Ascending aorta (tissue), 2 donors: ENCODE measurements around the gene PRTN3. TPM values are rescaled to one million over a fixed set of nuclear protein-coding genes. Genes with fewer than 3 reads are reported as not detected.
"Not testable (repeated sequence)": the region's sequence is repeated elsewhere in the genome, so short reads cannot be mapped to it uniquely, and the experiment has no call there.

Experiments used
- DNase-seq, 2 donors: peaks; one replicate each; pipeline ENCODE4 v3.0.0-alpha.2; 2019; ENCODE audit warnings: low spot score in 2 of 2
- H3K27ac ChIP-seq, 2 donors: fragments of 200-600 bp; sonication (generic); one replicate each; pipeline ENCODE4 v1.5.1; 2016 to 2017; ENCODE audit warnings: mild to moderate bottlenecking in 1 of 2
- H3K27me3 ChIP-seq: fragments of 200-600 bp; sonication (generic); one replicate; pipeline ENCODE4 v1.5.1; 2017
- H3K36me3 ChIP-seq, 2 donors: fragments of 200-600 bp; sonication (generic); one replicate each; pipeline ENCODE4 v1.5.1; 2016
- H3K4me1 ChIP-seq, 2 donors: fragments of 200-600 bp; sonication (generic); one replicate each; pipeline ENCODE4 v1.5.1; 2016 to 2017; ENCODE audit warnings: mild to moderate bottlenecking in 1 of 2
- H3K4me3 ChIP-seq, 2 donors: fragments of 200-600 bp; sonication (generic); one replicate each; pipeline ENCODE4 v1.5.1; 2016 to 2017; ENCODE audit warnings: mild to moderate bottlenecking in 1 of 2
- H3K9me3 ChIP-seq, 2 donors: fragments of 200-600 bp; sonication (generic); one replicate each; pipeline ENCODE4 v1.5.1; 2016
- CTCF ChIP-seq, 3 experiments: fragments of 200-600 bp in 2 of 3; fragments of 450-650 bp in 1 of 3; sonication (generic) in 2 of 3; IDR thresholded peaks; one replicate each; pipeline ENCODE4 v1.5.1; 2016 to 2019; ENCODE audit warnings: antibody characterized with exemption in 3 of 3, mild to moderate bottlenecking in 1 of 3, moderate library complexity in 1 of 3
- intact Hi-C: fragments of 100-400 bp; cut with DNase I; formaldehyde crosslinking; loops from one replicate; pipeline ENCODE4 v1.15.1; 2023
- total RNA-seq: library from RNA; depleted of rRNA; stranded (reverse); fragments of >200 nt; gene quantifications from one replicate; pipeline ENCODE4 v1.1.0, GENCODE V29; 2016

PRTN3 gene
- total RNA-seq, 1 donor from 2014 or later: not detected

- Histone ChIP-seq H3K36me3 (no peaks in the 10 kb centered on the region), H3K4me1 (peaks cover 0 to 5% of the 10 kb centered on the region in 2 donors), H3K27me3 (peaks cover 20% of the 10 kb centered on the region), H3K9me3 (no peaks in the 10 kb centered on the region), H3K27ac (no peak within 1 kb of the TSS), H3K4me3 (no peak within 1 kb of the TSS)
- intact Hi-C loops: no loop called here
- no peak for DNase-seq
- TF ChIP-seq CTCF (IDR thresholded peaks at IDR 0.05): no peak
Observed at GRCh38 chr19:852136-853013, 11.6 kb downstream of the PRTN3 start, which contains the start of gene ELANE. Gene ELANE (plus strand): TSS chr19:852303. CDS start chr19:852329, 26 bp downstream.

GRCh38 chr19:853014-853585 lies 12.3 kb downstream of the PRTN3 start:
- Histone ChIP-seq H3K27ac (no peak overlapping the region), H3K9me3 (no peaks in the 10 kb centered on the region), H3K4me1 (peaks cover 0 to 5% of the 10 kb centered on the region in 2 donors), H3K36me3 (no peaks in the 10 kb centered on the region), H3K27me3 (peaks cover 15% of the 10 kb centered on the region), H3K4me3 (no peak overlapping the region)
- intact Hi-C loops: no loop called here
- no peak for DNase-seq
- no peak for TF ChIP-seq CTCF (IDR thresholded peaks at IDR 0.05)

GRCh38 chr19:853614-854220 lies 12.9 kb downstream of the PRTN3 start:
- H3K9me3 ChIP-seq, H3K4me3 ChIP-seq, intact Hi-C loops, H3K27ac ChIP-seq, DNase-seq, H3K36me3 ChIP-seq, H3K4me1 ChIP-seq: not testable (repeated sequence)
- peaks cover 13% of the 10 kb centered on the region for H3K27me3 ChIP-seq

GRCh38 chr19:854549-854948 lies 13.8 kb downstream of the PRTN3 start:
- no peak overlapping the region for H3K4me3 ChIP-seq
- peaks cover 18% of the 10 kb centered on the region for H3K27me3 ChIP-seq
- no peak for TF ChIP-seq CTCF (IDR thresholded peaks at IDR 0.05)
- H3K4me1 ChIP-seq: peaks cover 0 to 5% of the 10 kb centered on the region in 2 donors
- no peaks in the 10 kb centered on the region for H3K9me3 ChIP-seq
- intact Hi-C loops: no loop called here
- no peaks in the 10 kb centered on the region for H3K36me3 ChIP-seq
- DNase-seq: no peak
- no peak overlapping the region for H3K27ac ChIP-seq

- H3K4me1 ChIP-seq: peaks cover 0 to 5% of the 10 kb centered on the region in 2 donors
- no peak overlapping the region for H3K27ac ChIP-seq
- DNase-seq: no peak
- H3K4me3 ChIP-seq: no peak overlapping the region
- intact Hi-C loops: no loop called here
- H3K27me3 ChIP-seq: peaks cover 20% of the 10 kb centered on the region
- TF ChIP-seq CTCF (IDR thresholded peaks at IDR 0.05): no peak
- H3K9me3 ChIP-seq: no peaks in the 10 kb centered on the region
- no peaks in the 10 kb centered on the region for H3K36me3 ChIP-seq
Observed at GRCh38 chr19:855142-855541, 14.3 kb downstream of the PRTN3 start.
